Tibial nerve (tissue), 4 donors: ENCODE results near the gene LSAMP. TPM values are rescaled to one million over a fixed set of nuclear protein-coding genes. Genes with fewer than 3 reads are reported as not detected.

Experiments used
- DNase-seq, 2 donors: peaks; one replicate each; pipeline ENCODE4 v3.0.0-alpha.2; 2019; ENCODE audit warnings: low spot score in 2 of 2
- H3K27ac ChIP-seq, 4 donors: fragments of 200-600 bp; sonication (generic) in 3 of 4; one replicate each; pipeline ENCODE4 v1.5.1; 2017 to 2019; ENCODE audit warnings: mild to moderate bottlenecking in 1 of 4
- H3K27me3 ChIP-seq, 2 donors: fragments of 200-600 bp; sonication (generic) in 1 of 2; one replicate each; pipeline versions ENCODE4 v1.5.1 to v1.6.0; 2017 to 2019
- H3K36me3 ChIP-seq, 3 donors: fragments of 200-600 bp; sonication (generic); one replicate each; pipeline ENCODE4 v1.5.1; 2018 to 2019
- H3K4me1 ChIP-seq, 4 donors: fragments of 200-600 bp; sonication (generic) in 3 of 4; one replicate each; pipeline ENCODE4 v1.5.1; 2017 to 2019
- H3K4me3 ChIP-seq, 4 donors: fragments of 200-600 bp; sonication (generic) in 3 of 4; one replicate each; pipeline ENCODE4 v1.5.1; 2017 to 2019; ENCODE audit warnings: mild to moderate bottlenecking in 1 of 4, moderate library complexity in 1 of 4
- H3K9me3 ChIP-seq, 4 donors: fragments of 200-600 bp; sonication (generic) in 3 of 4; one replicate each; pipeline ENCODE4 v1.5.1; 2017 to 2019
- EP300 ChIP-seq, 2 donors: sonication (generic); formaldehyde crosslinking; IDR thresholded peaks; one replicate each; pipeline ENCODE4 v1.6.1; 2017; ENCODE audit warnings: antibody characterized with exemption in 2 of 2, mild to moderate bottlenecking in 1 of 2
- POLR2A ChIP-seq, 2 donors: fragments of 450-650 bp; IDR thresholded peaks; one replicate each; pipeline ENCODE4 v1.6.1; 2017; ENCODE audit warnings: antibody characterized with exemption in 2 of 2, mild to moderate bottlenecking in 2 of 2, moderate library complexity in 2 of 2
- WGBS, 2 donors: methylation state at CpG; one replicate each; pipeline ENCODE4 v1.1.5; 2018; 5-methylcytosine and 5-hydroxymethylcytosine counted together
- total RNA-seq, 4 donors: library from RNA; depleted of rRNA; stranded (reverse); fragments of >200 nt; gene quantifications; one replicate each; pipeline ENCODE4 v1.1.0, GENCODE V29; 2016
- TF ChIP-seq, protein P1 (sequence below), 5 experiments: fragments of 200-600 bp in 3 of 5; fragments of 450-650 bp in 2 of 5; sonication (generic) in 3 of 5; IDR thresholded peaks; one replicate each; pipeline ENCODE4 v1.5.1; 2016 to 2019; ENCODE audit warnings: antibody characterized with exemption in 5 of 5, mild to moderate bottlenecking in 3 of 5, moderate library complexity in 2 of 5

Gene LSAMP
- total RNA-seq, 4 donors from 2014 or later, result 3.6 to 6.1 (median 4.2) TPM

GRCh38 chr3:116065501-116065900 is 379.8 kb downstream of the LSAMP start:
- H3K9me3 ChIP-seq, result no peaks in the 10 kb centered on the region

DNA sequence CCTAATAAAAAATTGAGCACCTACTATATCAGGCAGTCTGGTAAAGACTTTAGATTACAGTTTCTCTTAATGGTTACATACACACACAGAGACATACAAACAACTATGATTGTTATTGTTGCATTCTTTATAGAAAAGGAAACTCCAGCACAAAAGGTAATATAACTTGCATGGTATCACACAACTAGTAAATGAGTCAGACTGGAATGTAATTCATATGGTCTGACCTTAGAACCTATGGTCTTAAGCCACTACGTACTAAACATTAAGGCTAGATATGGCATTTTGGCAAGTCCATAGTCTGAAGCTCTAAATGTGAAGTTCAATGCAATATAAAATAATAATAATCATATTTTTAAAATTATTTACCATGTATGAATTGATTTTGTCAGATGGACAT is 380.6 kb downstream of the LSAMP start:
- no peak overlapping the region for H3K27ac ChIP-seq
- no peaks in the 10 kb centered on the region for H3K9me3 ChIP-seq
- no peaks in the 10 kb centered on the region for H3K36me3 ChIP-seq
- 80 to 92% methylated on average over 1 of the region's 1 CpG for WGBS, 2 donors
- no peaks in the 10 kb centered on the region for H3K4me1 ChIP-seq
- no peaks in the 10 kb centered on the region for H3K27me3 ChIP-seq
- TF ChIP-seq EP300 (IDR thresholded peaks at IDR 0.05), result no peak
- TF ChIP-seq, protein P1, sequence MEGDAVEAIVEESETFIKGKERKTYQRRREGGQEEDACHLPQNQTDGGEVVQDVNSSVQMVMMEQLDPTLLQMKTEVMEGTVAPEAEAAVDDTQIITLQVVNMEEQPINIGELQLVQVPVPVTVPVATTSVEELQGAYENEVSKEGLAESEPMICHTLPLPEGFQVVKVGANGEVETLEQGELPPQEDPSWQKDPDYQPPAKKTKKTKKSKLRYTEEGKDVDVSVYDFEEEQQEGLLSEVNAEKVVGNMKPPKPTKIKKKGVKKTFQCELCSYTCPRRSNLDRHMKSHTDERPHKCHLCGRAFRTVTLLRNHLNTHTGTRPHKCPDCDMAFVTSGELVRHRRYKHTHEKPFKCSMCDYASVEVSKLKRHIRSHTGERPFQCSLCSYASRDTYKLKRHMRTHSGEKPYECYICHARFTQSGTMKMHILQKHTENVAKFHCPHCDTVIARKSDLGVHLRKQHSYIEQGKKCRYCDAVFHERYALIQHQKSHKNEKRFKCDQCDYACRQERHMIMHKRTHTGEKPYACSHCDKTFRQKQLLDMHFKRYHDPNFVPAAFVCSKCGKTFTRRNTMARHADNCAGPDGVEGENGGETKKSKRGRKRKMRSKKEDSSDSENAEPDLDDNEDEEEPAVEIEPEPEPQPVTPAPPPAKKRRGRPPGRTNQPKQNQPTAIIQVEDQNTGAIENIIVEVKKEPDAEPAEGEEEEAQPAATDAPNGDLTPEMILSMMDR (IDR thresholded peaks at IDR 0.05), result no peak
- TF ChIP-seq POLR2A (IDR thresholded peaks at IDR 0.05), result no peak
- DNase-seq, result no peak
- no peak overlapping the region for H3K4me3 ChIP-seq

More at GRCh38 chr3:116065501-116065900, 379.8 kb downstream of the LSAMP start:
- Histone ChIP-seq H3K4me3 (no peak overlapping the region), H3K27me3 (no peaks in the 10 kb centered on the region), H3K4me1 (no peaks in the 10 kb centered on the region), H3K27ac (no peak overlapping the region), H3K36me3 (no peaks in the 10 kb centered on the region)
- no peak for DNase-seq
- no peak for TF ChIP-seq POLR2A (IDR thresholded peaks at IDR 0.05)
- TF ChIP-seq, protein P1 (IDR thresholded peaks at IDR 0.05), result no peak
- TF ChIP-seq EP300 (IDR thresholded peaks at IDR 0.05), result no peak
- 41 to 53% methylated on average over 1 of the region's 1 CpG for WGBS, 2 donors

DNA sequence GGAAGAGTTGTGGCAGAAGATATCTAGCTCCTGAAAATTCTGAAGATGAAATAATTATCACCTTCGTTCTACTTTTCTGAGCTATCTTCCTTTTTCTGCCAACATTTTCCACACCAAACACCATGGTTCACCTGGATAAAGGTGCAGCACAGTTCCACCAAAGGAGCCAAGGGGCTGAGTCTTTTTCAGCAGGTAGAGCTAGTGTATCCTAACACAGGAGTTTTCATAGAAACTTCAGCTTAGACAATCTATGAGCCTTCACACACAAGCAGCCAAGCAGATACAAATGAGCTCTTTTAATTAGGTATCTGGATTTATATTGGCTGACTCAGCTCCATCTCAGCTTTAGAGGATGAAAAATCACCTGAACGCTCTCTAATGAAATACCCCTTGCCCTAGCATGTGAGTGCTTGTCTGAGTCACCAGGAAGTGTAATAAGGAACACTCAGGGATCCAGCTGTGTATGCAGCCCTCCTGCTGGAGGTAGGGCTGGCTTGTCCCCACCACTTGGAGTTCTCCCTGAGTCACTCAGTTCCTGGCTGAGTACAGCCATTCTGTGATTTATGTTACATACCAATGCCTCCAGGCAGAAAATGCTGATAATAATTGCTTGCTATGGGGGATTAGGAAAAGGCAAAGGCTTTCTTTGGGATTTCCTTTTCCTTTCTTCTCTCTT is 385.7 kb downstream of the LSAMP start:
- H3K27ac ChIP-seq, result no peak overlapping the region
- no peaks in the 10 kb centered on the region for H3K9me3 ChIP-seq
- 78 to 81% methylated on average over 2 of the region's 2 CpGs for WGBS, 2 donors
- H3K27me3 ChIP-seq, result no peaks in the 10 kb centered on the region
- H3K4me1 ChIP-seq, result no peaks in the 10 kb centered on the region
- no peak for DNase-seq
- H3K36me3 ChIP-seq, result no peaks in the 10 kb centered on the region
- TF ChIP-seq EP300 (IDR thresholded peaks at IDR 0.05) (no peak), POLR2A (IDR thresholded peaks at IDR 0.05) (no peak)
- TF ChIP-seq, protein P1 (IDR thresholded peaks at IDR 0.05), result no peak
- no peak overlapping the region for H3K4me3 ChIP-seq

- H3K4me3 ChIP-seq, result no peak overlapping the region
- H3K27ac ChIP-seq, result no peak overlapping the region
- H3K4me1 ChIP-seq, result no peaks in the 10 kb centered on the region
- no peak for TF ChIP-seq EP300 (IDR thresholded peaks at IDR 0.05)
- TF ChIP-seq POLR2A (IDR thresholded peaks at IDR 0.05), result no peak
- TF ChIP-seq, protein P1 (IDR thresholded peaks at IDR 0.05), result no peak
- no peaks in the 10 kb centered on the region for H3K9me3 ChIP-seq
- H3K27me3 ChIP-seq, result no peaks in the 10 kb centered on the region
- no peak for DNase-seq
- H3K36me3 ChIP-seq, result no peaks in the 10 kb centered on the region
- WGBS, 2 donors, result 85 to 92% methylated on average over 2 of the region's 2 CpGs
Measured at GRCh38 chr3:116058844-116059243, 386.4 kb downstream of the LSAMP start.

GRCh38 chr3:116057400-116058006 is 387.8 kb downstream of the LSAMP start:
- no peaks in the 10 kb centered on the region for H3K9me3 ChIP-seq

More at GRCh38 chr3:116057400-116058006, 387.8 kb downstream of the LSAMP start:
- Histone ChIP-seq H3K4me1 (no peaks in the 10 kb centered on the region), H3K27ac (no peak overlapping the region), H3K27me3 (no peaks in the 10 kb centered on the region), H3K36me3 (no peaks in the 10 kb centered on the region), H3K4me3 (no peak overlapping the region)
- WGBS, 2 donors, result 71 to 82% methylated on average over 1 of the region's 1 CpG
- no peak for DNase-seq
- TF ChIP-seq EP300 (IDR thresholded peaks at IDR 0.05), result no peak
- TF ChIP-seq, protein P1 (IDR thresholded peaks at IDR 0.05), result no peak
- TF ChIP-seq POLR2A (IDR thresholded peaks at IDR 0.05), result no peak
